HEK293 (cell line): ENCODE results near the gene INSIG2.

ENCODE experiments used
- CTCF ChIA-PET: fragments of 350-600 bp; formaldehyde crosslinking; extraction: SDS; loops from one replicate; lab custom pipeline; 2021; ENCODE audit warnings: antibody characterized with exemption; lab: Yijun Ruan, JAX
- POLR2A ChIA-PET: fragments of 300-600 bp; formaldehyde crosslinking; extraction: SDS; loops from one replicate; lab custom pipeline; 2020; ENCODE audit warnings: antibody characterized with exemption, inconsistent platforms; lab: Yijun Ruan, JAX
- H3K27ac ChIP-seq: fragments of 200-500 bp; sonication (Bioruptor generic); 2 replicates; pipeline ENCODE4 v1.5.1; 2014; ENCODE audit warnings: low read depth, low read length, control low read depth, inconsistent platforms; ENCODE audit errors: extremely low read depth
- H3K36me3 ChIP-seq, 2 experiments: fragments of 200-500 bp in 1 of 2; sonication (Bioruptor generic) in 1 of 2; 1 replicate in 1 of 2; 2 replicates in 1 of 2; pipeline ENCODE4 v1.5.1; 2014 to 2017; ENCODE audit warnings: inconsistent platforms in 2 of 2, low read length in 2 of 2; ENCODE audit not compliant: control insufficient read depth in 2 of 2, insufficient read depth in 1 of 2
- H3K4me1 ChIP-seq: fragments of 200-500 bp; sonication (Bioruptor generic); 2 replicates; pipeline ENCODE4 v1.5.1; 2014; ENCODE audit warnings: mild to moderate bottlenecking, low read length, inconsistent platforms; ENCODE audit not compliant: control insufficient read depth, insufficient read depth
- H3K4me3 ChIP-seq: 2 replicates; pipeline ENCODE4 v1.5.1; 2011; ENCODE audit warnings: low read depth, mild to moderate bottlenecking, control low read depth, low read length, moderate library complexity
- H3K9me3 ChIP-seq: fragments of 200-500 bp; sonication (Bioruptor generic); 2 replicates; pipeline ENCODE4 v1.5.1; 2014; ENCODE audit warnings: low read depth, low read length, inconsistent platforms; ENCODE audit not compliant: control insufficient read depth, insufficient read depth
- PRDM1 ChIP-seq: fragments of 450-650 bp; formaldehyde crosslinking; IDR thresholded peaks from 2 replicates; pipeline ENCODE4; 2016; ENCODE audit warnings: missing biosample characterization, missing genetic modification characterization
- PRDM6 ChIP-seq: fragments of 450-650 bp; formaldehyde crosslinking; IDR thresholded peaks from 2 replicates; pipeline ENCODE4 v1.5.1; 2017; ENCODE audit warnings: missing biosample characterization, missing genetic modification characterization
- ZNF10 ChIP-seq: fragments of 450-650 bp; formaldehyde crosslinking; IDR thresholded peaks from 2 replicates; pipeline ENCODE4 v1.5.1; 2017; ENCODE audit warnings: missing biosample characterization, missing genetic modification characterization
- ZNF133 ChIP-seq: fragments of 450-650 bp; formaldehyde crosslinking; IDR thresholded peaks from 2 replicates; pipeline ENCODE4 v1.5.1; 2016; ENCODE audit warnings: missing biosample characterization, missing genetic modification characterization
- ZNF146 ChIP-seq: fragments of 450-650 bp; formaldehyde crosslinking; IDR thresholded peaks from 2 replicates; pipeline ENCODE4 v1.5.1; 2016; ENCODE audit warnings: missing biosample characterization, missing genetic modification characterization
- ZNF184 ChIP-seq: fragments of 450-650 bp; IDR thresholded peaks from 2 replicates; pipeline ENCODE4 v1.5.1; 2018; ENCODE audit warnings: missing biosample characterization, mild to moderate bottlenecking, missing genetic modification characterization
- ZNF274 ChIP-seq, 2 experiments: fragments of 200-500 bp in 1 of 2; fragments of 450-650 bp in 1 of 2; sonication (Bioruptor generic) in 1 of 2; formaldehyde crosslinking in 1 of 2; IDR thresholded peaks; 2 replicates each; pipeline versions ENCODE4 v1.5.1 to v1.6.1; 2014 to 2016; ENCODE audit warnings: borderline replicate concordance in 1 of 2, inconsistent platforms in 1 of 2, low read length in 1 of 2, missing biosample characterization in 1 of 2, missing genetic modification characterization in 1 of 2
- ZNF391 ChIP-seq: fragments of 450-650 bp; formaldehyde crosslinking; IDR thresholded peaks from 2 replicates; pipeline ENCODE4 v1.5.1; 2016; ENCODE audit warnings: low read depth, missing biosample characterization, missing genetic modification characterization, borderline replicate concordance
- ZNF621 ChIP-seq: fragments of 450-650 bp; formaldehyde crosslinking; IDR thresholded peaks from 2 replicates; pipeline ENCODE4 v1.5.1; 2017; ENCODE audit warnings: missing biosample characterization, missing genetic modification characterization
- ZNF654 ChIP-seq: fragments of 450-650 bp; formaldehyde crosslinking; IDR thresholded peaks from 2 replicates; pipeline ENCODE4 v1.5.1; 2016; ENCODE audit warnings: low read depth, missing biosample characterization, missing genetic modification characterization
- ZNF747 ChIP-seq: fragments of 450-650 bp; formaldehyde crosslinking; IDR thresholded peaks from 2 replicates; pipeline ENCODE4 v1.5.1; 2016; ENCODE audit warnings: missing biosample characterization, missing genetic modification characterization
- ZNF76 ChIP-seq: fragments of 450-650 bp; formaldehyde crosslinking; IDR thresholded peaks from 2 replicates; pipeline ENCODE4; 2016; ENCODE audit warnings: low read depth, missing biosample characterization, missing genetic modification characterization, borderline replicate concordance
- ZSCAN5A ChIP-seq: fragments of 450-650 bp; formaldehyde crosslinking; IDR thresholded peaks from 2 replicates; pipeline ENCODE4 v1.5.1; 2016; ENCODE audit warnings: missing biosample characterization, missing genetic modification characterization
- TF ChIP-seq, protein P1 (sequence below): fragments of 450-650 bp; formaldehyde crosslinking; IDR thresholded peaks from 2 replicates; pipeline ENCODE4 v1.5.1; 2016; ENCODE audit warnings: missing biosample characterization, missing genetic modification characterization, low read depth

INSIG2 gene

GRCh38 chr2:118045286-118045685 is 43.0 kb upstream of the INSIG2 start:
- ChIA-PET CTCF (interaction anchor here (0.6 to 3.5 kb wide), 9 partner anchors 9 to 819 kb away, joined by 3 to 77 read pairs (median 10); no protein-coding TSS in a partner anchor), POLR2A (no interaction called here)
- TF ChIP-seq ZNF391 (tag by site-specific recombination) (no peak), ZNF10 (tag by site-specific recombination) (no peak), ZNF76 (tag by site-specific recombination) (no peak), ZNF274 (IDR thresholded peaks at IDR 0.05; ENCODE audit: low read length) (no peak), ZNF274 (tag by site-specific recombination; IDR thresholded peaks at IDR 0.05; ENCODE audit: borderline replicate concordance) (no peak), PRDM1 (tag by site-specific recombination) (no peak), PRDM6 (tag by site-specific recombination) (no peak), ZNF621 (tag by site-specific recombination) (no peak), ZNF133 (tag by site-specific recombination) (no peak), ZNF747 (tag by site-specific recombination) (no peak), ZSCAN5A (tag by site-specific recombination) (no peak), ZNF146 (tag by site-specific recombination) (no peak)
- TF ChIP-seq, protein P1, sequence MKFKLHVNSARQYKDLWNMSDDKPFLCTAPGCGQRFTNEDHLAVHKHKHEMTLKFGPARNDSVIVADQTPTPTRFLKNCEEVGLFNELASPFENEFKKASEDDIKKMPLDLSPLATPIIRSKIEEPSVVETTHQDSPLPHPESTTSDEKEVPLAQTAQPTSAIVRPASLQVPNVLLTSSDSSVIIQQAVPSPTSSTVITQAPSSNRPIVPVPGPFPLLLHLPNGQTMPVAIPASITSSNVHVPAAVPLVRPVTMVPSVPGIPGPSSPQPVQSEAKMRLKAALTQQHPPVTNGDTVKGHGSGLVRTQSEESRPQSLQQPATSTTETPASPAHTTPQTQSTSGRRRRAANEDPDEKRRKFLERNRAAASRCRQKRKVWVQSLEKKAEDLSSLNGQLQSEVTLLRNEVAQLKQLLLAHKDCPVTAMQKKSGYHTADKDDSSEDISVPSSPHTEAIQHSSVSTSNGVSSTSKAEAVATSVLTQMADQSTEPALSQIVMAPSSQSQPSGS (tag by site-specific recombination) = no peak
- H3K36me3 ChIP-seq = no peaks in the 10 kb centered on the region
- peaks cover 21% of the 10 kb centered on the region for H3K4me1 ChIP-seq
- no peak overlapping the region for H3K27ac ChIP-seq
- no peaks in the 10 kb centered on the region for H3K9me3 ChIP-seq
- H3K4me3 ChIP-seq = no peak overlapping the region

GRCh38 chr2:118046634-118047210 is 41.5 kb upstream of the INSIG2 start:
- ChIA-PET CTCF (interaction anchor here (0.6 to 3.5 kb wide), 48 partner anchors 8 to 867 kb away, joined by 3 to 77 read pairs (median 4); no protein-coding TSS in a partner anchor), POLR2A (interaction anchor here (1.0 kb wide), 1 partner anchor 43 kb away, joined by 3 read pairs; no protein-coding TSS in a partner anchor)
- no peak overlapping the region for H3K4me3 ChIP-seq
- no peaks in the 10 kb centered on the region for H3K9me3 ChIP-seq
- TF ChIP-seq ZNF654 (tag by site-specific recombination) (peak; percentile 77), ZNF184 (no peak), PRDM6 (tag by site-specific recombination) (peak; percentile 48; the same call in 1 of the 2 replicates)
- H3K4me1 ChIP-seq = peaks cover 22% of the 10 kb centered on the region
- H3K27ac ChIP-seq = no peak overlapping the region
- no peaks in the 10 kb centered on the region for H3K36me3 ChIP-seq
